AG09309 (cell line): ENCODE measurements around the gene AGA.

ENCODE experiments used
- DNase-seq: peaks from one replicate; pipeline ENCODE4 v3.0.0-alpha.2; 2010; ENCODE audit warnings: low read depth
- H3K4me3 ChIP-seq: 2 replicates; pipeline ENCODE4 v1.5.1; 2011; ENCODE audit warnings: mild to moderate bottlenecking, low read depth, low read length, moderate library complexity; ENCODE audit not compliant: control insufficient read depth
- TF ChIP-seq, protein P1 (sequence below): IDR thresholded peaks from 2 replicates; pipeline ENCODE4 v1.5.1; 2011; ENCODE audit warnings: mild to moderate bottlenecking, low read depth, low read length, inconsistent platforms; ENCODE audit not compliant: insufficient read depth, control insufficient read depth; ENCODE audit errors: missing control alignments

Gene AGA

GRCh38 chr4:177436456-177436855 is 5.8 kb downstream of the AGA start:
- TF ChIP-seq, protein P1, sequence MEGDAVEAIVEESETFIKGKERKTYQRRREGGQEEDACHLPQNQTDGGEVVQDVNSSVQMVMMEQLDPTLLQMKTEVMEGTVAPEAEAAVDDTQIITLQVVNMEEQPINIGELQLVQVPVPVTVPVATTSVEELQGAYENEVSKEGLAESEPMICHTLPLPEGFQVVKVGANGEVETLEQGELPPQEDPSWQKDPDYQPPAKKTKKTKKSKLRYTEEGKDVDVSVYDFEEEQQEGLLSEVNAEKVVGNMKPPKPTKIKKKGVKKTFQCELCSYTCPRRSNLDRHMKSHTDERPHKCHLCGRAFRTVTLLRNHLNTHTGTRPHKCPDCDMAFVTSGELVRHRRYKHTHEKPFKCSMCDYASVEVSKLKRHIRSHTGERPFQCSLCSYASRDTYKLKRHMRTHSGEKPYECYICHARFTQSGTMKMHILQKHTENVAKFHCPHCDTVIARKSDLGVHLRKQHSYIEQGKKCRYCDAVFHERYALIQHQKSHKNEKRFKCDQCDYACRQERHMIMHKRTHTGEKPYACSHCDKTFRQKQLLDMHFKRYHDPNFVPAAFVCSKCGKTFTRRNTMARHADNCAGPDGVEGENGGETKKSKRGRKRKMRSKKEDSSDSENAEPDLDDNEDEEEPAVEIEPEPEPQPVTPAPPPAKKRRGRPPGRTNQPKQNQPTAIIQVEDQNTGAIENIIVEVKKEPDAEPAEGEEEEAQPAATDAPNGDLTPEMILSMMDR, result no peak
- H3K4me3 ChIP-seq, result no peak overlapping the region
- DNase-seq, result no peak

DNA sequence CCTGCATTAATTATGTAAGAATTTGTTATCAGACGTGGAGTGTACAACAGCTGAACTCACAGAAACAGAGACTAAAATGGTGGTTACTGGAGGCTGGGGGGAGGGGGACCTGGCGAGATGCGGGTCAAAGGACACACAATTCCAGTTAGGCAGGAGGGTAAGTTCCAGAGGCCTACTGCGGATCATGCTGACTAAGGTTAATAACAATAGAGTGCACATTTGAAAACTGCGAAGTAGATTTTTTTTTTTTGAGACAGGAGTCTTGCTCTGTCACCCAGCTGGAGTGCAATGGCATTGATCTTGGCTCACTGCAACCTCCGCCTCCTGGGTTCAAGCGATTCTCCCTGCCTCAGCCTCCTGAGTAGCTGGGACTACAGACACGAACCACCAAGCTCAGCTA is 7.6 kb downstream of the AGA start:
- TF ChIP-seq, protein P1, result no peak

GRCh38 chr4:177427192-177427591 is 15.0 kb downstream of the AGA start:
- DNase-seq, result no peak
- TF ChIP-seq, protein P1, result no peak
- H3K4me3 ChIP-seq, result no peak overlapping the region

More for the DNA sequence above, 7.6 kb downstream of the AGA start:
- H3K4me3 ChIP-seq, result no peak overlapping the region
- DNase-seq, result no peak

GRCh38 chr4:177419434-177419833 is 22.8 kb downstream of the AGA start:
- DNase-seq, result no peak
- TF ChIP-seq, protein P1, result no peak
- H3K4me3 ChIP-seq, result no peak overlapping the region

- DNase-seq, result no peak
- TF ChIP-seq, protein P1, result no peak
- H3K4me3 ChIP-seq, result no peak overlapping the region
These were observed 28.6 kb downstream of the AGA start for GRCh38 chr4:177413656-177414055.

- no peak for DNase-seq
- TF ChIP-seq, protein P1, result no peak
- H3K4me3 ChIP-seq, result no peak overlapping the region
These were observed 29.2 kb downstream of the AGA start for GRCh38 chr4:177413076-177413475.

DNA sequence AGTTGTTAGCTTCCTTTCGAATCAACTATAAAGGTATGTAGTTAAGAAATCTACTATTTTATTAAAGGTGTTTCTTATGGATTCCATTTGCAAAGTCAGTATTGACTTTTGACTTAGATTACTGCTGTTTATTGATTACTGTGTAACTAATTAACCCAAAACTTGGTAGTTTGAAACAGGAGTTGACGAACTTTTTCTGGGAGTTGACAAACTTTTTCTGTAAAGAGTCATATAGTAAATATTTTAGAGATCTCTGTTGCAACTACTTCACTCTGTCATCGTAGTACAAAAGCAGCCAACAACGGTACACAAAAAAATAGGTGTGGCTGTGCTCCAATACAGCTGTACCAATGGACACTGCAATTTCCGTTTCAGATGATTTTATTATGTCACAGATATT is 30.2 kb downstream of the AGA start:
- no peak overlapping the region for H3K4me3 ChIP-seq
- TF ChIP-seq, protein P1, result no peak
- DNase-seq, result no peak
